ENCODE measurements around the gene LRRC25. TPM values are rescaled to one million over a fixed set of nuclear protein-coding genes. Genes with fewer than 3 reads are reported as not detected.

Gene LRRC25
- not detected in 2 replicates for total RNA-seq

DNA sequence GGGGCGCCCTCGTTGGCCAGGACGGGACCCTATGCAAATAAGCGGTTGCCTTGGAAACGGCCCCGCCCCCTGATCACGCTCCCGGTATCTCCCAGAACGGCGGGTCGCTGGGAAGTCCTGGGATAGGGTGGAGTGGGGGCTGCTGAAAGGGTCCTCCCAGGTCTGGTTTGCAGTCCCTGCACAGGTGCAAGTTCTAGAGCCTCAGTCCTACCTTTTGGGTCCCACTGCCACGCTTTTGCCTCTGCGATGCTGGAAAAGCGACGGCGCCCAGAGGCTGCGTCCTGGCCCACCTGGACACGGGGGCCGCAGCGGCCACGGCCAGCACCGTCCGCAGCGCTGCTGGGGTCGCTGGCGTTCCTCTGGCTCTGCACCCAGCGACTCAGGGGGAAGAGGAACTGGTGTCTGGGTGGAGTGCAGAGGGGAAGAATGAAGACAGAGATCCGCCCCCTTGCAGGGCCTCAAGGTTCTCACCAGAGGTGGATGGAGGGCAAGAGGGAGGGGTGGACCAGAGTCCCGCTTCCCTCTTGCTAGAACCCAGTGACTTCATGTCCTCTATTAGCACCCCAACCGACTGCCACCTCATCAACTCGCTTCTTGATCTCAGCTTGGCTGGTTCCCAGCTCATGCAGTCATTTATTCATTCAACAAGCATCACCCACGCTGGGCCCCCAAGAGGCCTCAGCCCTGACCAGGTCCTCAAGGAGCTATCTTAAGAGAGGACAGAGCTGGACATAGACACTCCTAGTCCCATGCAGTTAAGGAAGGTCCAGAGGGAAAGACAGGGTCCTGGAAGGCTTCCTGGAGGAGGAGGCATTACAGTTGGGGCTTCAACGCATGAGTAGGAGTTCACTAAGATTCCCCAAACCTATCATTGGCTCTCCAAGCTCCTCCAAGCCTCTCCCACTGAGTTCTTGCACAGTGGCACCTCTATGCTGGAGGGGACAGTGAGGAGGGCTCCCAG, at the start of gene LRRC25:
TSS of gene LRRC25 (minus strand) at position 381 of the 961 bp plus-strand sequence. CDS start 659 bp downstream, outside the sequence.
- DNase-seq, result no peak

DNA sequence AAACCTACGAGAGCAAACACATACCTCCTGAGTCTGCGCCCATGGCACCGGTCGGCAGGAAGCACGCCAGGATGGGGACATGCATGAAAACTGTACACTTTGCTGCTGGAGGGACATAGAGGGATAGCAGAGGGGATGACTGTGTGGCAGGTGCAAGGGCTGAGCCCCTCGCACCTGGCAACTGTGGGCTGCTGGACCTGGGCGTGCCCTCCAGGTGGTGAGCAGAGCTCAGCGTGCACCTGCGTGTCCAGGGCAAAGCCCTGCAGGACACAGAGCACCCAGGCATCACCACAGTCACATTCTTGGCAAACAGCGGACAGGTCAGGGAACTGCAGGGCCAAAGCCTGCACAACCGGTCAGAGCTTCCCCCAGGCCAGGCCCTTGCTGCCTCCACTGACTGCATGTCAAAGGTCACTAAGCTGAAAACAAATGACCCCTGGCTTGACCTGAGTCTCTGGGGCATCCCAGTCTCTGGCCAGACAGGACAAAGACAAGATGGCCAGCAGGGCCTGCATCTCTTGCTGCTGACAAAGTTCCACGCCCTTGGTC, 49.5 kb upstream of the LRRC25 start:
- DNase-seq, result no peak

DNA sequence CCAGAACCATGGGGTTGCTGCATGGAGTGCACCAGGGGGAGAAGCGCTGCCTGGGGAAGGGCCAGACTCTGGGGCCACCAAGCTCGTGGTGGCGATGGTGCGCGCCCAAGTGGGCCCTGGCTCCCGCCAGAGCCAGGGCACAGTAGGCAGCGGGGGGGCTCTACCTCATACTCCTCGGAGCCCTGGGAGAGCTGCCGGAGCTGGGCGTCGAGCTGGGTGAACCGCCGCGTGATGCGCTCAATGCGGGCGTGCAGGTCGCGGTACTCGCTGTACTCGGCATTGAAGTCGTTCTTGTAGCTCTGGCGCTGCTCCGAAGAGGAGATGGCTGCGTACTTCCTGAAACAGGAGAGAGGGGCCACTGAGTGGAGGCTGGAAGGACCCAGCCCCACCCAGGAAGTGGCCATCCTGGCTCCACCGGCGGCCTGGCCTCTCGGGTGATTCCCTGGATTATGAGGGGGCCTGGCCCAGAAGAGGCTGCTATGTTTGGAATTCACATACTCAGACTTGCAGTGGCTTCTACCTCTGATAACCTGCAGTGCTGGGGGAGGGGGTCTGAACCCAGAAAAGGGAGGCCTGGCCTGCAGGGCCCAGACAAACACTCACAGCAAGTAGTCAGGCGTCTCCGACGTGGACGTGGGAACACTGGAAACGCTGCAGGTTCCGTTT, 48.9 kb upstream of the LRRC25 start:
- no peak for DNase-seq

GRCh38 chr19:18445262-18445948, 48.0 kb upstream of the LRRC25 start:
- no peak for DNase-seq

DNA sequence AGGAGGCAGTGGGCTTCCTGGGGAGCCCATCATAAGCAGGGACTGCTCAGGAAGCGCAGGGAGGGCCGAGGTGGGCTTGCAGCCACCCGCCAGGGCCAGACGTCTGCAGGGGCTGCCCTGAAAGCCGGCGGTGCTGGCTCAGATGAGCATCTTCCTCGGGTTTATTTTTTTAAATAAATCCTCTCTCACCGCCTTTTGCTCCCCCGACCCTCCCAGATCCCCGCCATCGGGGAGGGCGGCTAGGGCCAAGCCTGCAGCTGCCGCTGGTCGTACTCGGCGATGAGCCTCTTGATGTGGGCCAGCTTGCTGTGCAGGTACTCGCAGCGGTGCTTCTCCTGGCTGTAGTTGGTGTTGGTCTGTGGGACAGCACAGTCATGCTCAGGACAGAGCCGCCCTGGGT, 47.1 kb upstream of the LRRC25 start:
- no peak for DNase-seq

- DNase-seq, result no peak
Measured at GRCh38 chr19:18443831-18444230, 46.4 kb upstream of the LRRC25 start.

- DNase-seq, result no peak
Measured at GRCh38 chr19:18443406-18443805, 46.0 kb upstream of the LRRC25 start.

- DNase-seq, result no peak
Measured at GRCh38 chr19:18442941-18443340, 45.5 kb upstream of the LRRC25 start.

GRCh38 chr19:18441804-18442788, 44.7 kb upstream of the LRRC25 start:
- DNase-seq, result no peak

GRCh38 chr19:18440936-18441803, 43.7 kb upstream of the LRRC25 start:
- DNase-seq, result no peak

- DNase-seq, result peak; percentile 44
Measured at GRCh38 chr19:18440415-18440877, 43.0 kb upstream of the LRRC25 start.

GRCh38 chr19:18439910-18440237, 42.5 kb upstream of the LRRC25 start:
- no peak for DNase-seq

DNA sequence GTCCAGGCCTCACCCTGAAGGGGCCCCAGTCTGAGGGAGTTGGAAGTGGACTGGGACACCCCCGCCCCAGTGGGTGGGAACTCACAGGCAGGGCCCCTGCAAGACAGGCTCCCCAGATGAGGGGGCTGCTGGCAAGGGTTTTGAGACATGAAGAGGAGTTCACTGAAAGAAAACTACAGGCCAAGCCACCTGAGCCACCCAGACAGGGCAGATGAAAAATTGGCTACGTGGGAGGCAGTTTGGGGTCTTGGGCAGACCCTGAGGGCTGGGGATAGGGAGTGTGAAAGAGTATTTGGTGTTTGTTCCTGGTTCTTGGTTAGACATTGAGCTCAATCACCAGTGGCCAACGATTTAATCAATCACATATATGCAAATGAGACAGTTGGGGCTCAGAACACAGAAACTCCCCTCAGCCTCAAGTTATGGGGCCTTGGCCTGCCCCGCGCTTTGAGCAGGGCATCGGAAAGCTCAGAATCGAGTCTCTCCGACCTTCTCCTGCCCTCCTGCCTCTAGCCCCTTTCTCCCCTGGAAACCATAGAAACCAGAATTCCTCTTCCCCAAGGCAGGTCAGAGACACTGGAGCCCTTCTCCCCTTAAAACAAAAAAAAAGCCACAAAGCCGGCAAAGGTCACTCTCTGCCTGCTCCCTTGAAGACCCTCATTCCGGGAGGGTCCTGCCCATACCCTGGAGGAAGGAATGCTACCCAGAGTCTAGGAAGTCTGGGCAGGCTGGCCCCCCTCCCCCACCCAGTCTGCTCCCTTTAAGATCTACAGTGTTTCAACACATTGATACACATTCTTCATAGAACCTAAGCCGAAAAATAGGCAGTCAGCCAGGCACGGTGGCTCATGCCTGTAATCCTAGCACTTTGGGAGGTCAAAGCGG, 41.8 kb upstream of the LRRC25 start:
- DNase-seq, result no peak

DNA sequence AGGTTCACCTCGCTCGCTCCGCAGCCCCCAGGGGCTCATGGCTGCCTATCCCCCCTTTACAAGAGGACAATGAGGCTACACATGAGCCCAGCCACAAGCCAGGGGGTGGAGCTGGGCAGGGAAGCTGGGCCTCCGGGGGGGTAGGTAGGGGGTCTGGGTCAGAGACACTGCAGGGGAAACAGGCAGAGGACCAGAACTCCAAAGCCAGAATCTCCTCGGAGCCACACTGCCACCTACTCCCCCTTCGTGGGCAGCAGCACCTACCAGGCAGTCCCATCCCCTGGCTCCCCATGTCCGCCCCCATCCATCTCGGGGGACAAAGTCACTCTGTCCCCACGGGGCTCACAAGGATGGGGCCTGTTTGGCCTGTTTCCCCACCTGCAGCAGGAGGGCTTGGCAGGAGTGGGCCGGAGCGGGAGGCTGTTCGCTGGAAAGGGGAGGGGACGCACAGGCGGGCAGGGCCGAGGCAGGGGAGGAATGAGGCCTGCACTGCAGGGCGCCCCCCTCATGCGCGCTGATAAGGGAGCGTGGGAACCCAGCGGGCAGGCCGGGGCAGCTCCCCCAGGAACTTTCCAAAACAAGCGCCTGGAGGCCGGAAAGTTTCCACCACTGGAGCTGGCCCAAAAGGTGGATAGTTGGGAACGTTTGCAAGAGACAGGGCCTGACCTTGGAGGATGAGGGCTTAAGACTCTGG, 41.1 kb upstream of the LRRC25 start:
- no peak for DNase-seq

DNA sequence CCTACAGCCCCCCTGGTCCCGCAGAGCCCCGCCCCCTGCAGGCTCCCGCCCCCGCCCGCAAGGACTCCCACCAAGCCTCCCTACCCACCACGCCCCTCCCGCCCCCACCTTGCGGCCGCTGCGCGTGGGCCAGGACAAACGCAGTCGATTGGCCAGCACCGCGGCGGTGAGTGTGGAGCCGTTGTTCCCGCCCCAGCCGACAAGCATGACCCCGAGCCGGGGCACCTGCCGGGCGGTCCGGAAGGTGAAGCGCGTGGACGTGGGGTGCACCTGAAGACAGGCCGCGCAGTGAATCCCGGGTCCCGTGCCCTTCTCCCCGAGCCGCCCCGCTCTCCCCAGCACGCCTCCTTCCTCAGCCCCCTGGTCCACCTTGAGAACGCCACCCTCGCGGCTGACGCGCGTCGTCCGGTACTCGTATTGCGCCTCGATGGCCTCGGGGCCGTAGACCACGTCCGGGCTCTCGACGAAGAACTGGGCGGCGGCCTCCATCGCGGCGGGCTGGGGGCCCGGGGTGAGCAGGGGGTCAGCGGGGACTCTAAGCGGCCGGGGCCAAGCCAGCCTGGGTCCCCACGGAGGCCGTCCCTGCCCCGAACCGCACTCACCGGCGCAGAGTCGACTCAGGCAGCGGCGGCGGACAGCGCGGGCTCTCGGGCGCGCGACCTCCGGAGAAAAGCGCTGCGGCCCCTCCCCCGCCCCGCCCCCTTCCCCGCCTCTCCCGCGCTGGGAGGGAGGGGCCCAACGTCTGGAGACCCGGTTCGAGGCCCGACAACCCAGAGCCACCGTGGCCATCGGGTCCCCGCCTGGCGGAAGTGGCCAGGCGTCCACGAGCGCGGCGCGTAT, 40.3 kb upstream of the LRRC25 start, which contains the start of gene ISYNA1:
TSS of gene ISYNA1 (minus strand) at position 643 of the 840 bp plus-strand sequence. CDS start at position 489, 154 bp downstream.
- DNase-seq, result peak; percentile 59

DNA sequence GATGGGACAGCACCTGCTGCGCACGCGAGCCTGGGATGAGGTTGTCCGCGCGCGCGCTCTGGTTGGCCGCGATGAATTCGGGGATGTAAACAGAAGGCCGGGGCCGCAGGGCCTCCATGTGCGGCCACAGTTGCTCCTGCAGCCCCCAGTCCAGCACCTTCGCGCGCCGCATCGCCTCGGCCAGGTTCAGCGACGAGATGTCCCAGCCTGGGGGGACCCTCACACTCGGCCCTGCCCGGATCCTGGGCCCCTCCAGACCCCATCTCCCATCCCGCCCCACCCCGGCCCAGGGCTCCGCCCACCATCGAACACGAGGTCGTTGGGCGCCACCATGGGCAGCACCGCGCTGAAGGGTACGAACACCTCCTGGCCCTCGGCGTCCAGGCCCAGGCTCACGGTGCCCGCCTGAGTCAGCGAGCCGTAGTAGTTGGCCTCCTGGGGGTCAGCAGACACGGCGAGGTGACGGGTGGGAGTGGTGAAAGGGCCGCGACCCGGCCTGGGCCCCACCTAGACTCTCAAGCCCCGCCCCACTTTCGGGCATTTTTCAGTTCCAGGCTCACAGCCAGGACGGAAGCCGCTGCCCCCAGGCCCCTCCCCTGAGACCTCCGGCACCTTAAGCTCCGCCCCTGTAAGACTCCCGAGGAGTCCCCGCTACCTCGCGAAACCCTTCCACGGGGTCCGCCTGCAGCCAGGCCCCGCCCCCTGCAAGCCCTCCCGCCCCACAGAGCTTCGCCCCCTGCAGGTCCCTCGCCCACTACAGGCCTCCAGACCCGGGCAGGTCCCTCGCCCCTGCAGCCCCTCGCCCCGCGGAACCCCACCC, 39.5 kb upstream of the LRRC25 start:
- peak; percentile 87 for DNase-seq

Measured in dermis blood vessel endothelial cell (primary cell).